Thyroid gland (tissue), 4 donors: ENCODE measurements around the gene TCERG1L.

Experiments
- POLR2A ChIP-seq, 2 donors: fragments of 450-650 bp; IDR thresholded peaks; one replicate each; pipeline ENCODE4 v1.6.1; 2017; ENCODE audit warnings: antibody characterized with exemption in 2 of 2, mild to moderate bottlenecking in 2 of 2, moderate library complexity in 1 of 2
- TF ChIP-seq, protein P1 (sequence below), 6 experiments: fragments of 200-600 bp in 3 of 6; fragments of 450-650 bp in 3 of 6; sonication (generic) in 3 of 6; IDR thresholded peaks; one replicate each; pipeline ENCODE4 v1.5.1; 2016 to 2019; ENCODE audit warnings: antibody characterized with exemption in 6 of 6, mild to moderate bottlenecking in 2 of 6, inconsistent platforms in 1 of 6, moderate library complexity in 1 of 6

- TF ChIP-seq, protein P1, sequence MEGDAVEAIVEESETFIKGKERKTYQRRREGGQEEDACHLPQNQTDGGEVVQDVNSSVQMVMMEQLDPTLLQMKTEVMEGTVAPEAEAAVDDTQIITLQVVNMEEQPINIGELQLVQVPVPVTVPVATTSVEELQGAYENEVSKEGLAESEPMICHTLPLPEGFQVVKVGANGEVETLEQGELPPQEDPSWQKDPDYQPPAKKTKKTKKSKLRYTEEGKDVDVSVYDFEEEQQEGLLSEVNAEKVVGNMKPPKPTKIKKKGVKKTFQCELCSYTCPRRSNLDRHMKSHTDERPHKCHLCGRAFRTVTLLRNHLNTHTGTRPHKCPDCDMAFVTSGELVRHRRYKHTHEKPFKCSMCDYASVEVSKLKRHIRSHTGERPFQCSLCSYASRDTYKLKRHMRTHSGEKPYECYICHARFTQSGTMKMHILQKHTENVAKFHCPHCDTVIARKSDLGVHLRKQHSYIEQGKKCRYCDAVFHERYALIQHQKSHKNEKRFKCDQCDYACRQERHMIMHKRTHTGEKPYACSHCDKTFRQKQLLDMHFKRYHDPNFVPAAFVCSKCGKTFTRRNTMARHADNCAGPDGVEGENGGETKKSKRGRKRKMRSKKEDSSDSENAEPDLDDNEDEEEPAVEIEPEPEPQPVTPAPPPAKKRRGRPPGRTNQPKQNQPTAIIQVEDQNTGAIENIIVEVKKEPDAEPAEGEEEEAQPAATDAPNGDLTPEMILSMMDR (IDR thresholded peaks at IDR 0.05) = no peak
- TF ChIP-seq POLR2A (IDR thresholded peaks at IDR 0.05) = no peak
Measured at GRCh38 chr10:131078131-131078881, 233.2 kb downstream of the TCERG1L start.
